ENCODE data around the gene REEP1.
"Not testable (repeated sequence)": the region's sequence is repeated elsewhere in the genome, so short reads cannot be mapped to it uniquely, and the experiment has no call there.

REEP1 gene

DNA sequence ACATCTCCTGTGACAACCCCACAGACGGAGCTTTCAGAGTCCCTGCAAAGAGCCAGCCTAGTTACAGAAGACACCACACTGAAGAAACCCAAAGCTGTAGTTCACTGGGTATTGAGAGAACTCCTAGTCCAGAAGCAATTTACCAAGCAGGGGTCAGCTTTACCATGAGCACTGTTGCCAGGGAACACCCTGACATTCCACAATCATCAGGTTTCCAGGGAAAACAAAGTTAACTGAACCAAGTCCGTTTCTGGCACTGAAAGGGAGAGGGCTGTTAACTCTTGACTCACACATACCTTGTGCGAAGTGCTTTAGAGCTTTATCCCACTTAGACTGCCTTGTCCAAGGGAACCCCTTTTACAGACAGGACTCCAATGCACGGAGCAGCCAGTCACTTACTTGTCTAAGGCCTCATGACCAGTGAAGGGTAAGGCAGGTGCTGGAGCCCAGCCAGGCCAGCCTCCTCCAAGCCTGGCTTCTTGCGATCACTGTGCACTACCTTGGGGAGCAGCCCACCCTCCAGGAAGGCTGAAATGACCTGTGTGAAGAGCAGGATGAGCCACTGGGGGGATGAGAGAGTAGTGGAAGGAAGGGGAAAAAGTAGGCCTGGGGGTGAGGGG, 53.9 kb downstream of the REEP1 start:
- DNase-seq (ENCODE audit: low spot score) = no peak

DNA sequence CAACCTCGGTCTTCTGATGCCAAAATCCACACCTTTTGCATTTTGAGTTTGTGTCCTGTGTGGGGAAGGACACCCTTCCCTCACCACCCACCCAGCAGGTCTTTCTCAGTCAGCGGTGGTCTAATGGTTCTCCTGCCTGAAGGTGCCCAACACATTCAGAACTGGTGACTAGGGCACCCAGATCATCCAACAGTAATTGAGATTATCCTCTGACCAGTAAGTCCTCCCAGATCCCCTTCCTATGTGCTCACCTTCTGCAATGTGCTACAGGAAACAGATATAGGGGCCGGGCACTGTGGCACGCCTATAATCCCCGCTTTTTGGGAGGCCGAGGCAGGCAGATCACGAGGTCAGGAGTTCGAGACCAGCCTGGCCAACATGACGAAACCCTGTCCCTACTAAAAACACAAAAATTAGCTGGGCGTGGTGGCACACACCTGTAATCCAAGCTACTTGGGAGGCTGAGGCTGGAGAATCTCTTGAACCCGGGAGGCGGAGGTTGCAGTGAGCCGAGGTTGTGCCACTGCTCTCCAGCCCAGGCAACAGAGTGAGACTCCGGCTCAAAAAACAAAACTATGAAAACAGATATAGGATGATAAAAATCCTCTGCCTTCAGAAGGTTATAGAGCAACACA, 56.2 kb downstream of the REEP1 start:
- DNase-seq (ENCODE audit: low spot score) = no peak

DNA sequence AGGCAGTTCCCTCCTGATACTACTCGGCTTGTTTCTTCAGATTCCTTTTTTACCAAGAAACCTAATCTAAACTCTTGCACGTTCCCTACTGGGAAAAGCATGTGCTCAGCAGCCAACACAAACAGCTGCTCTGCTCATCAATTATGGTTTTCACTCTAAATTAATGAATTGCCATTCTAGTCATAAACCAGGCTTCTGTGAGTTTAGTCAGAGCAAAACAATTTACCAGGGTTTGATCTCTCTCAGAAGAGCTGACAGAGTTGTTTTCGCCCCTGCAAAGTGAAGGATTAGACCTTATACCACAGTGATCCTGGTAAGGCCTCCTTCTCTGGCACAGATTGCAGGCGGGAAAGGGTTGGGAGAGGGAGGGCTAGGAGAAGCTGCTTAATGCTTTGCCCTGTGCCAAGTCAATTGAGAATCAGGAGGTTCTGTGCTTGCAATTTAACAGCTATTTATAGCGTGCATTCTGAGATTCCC, 57.2 kb downstream of the REEP1 start:
- no peak for DNase-seq (ENCODE audit: low spot score)

DNA sequence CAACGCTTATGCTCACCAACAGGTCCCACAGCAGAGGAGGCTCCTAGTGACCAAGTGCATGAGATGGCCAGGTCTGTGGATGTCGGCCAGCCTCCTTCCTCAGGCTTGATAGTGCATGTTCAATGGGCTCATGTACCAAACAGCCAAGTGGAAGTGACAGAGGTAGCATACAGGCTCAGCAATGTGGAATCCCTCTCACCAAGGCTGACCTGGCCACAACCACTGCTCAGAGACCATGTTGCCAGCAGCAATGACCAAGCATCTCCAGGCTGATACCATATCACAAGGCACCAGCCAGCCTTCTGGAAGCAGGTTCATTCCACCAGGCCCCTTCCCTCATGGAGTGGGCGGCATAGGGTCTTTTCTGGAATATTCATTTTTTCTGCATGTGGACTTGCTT, 61.5 kb downstream of the REEP1 start:
- DNase-seq (ENCODE audit: low spot score) = no peak

DNA sequence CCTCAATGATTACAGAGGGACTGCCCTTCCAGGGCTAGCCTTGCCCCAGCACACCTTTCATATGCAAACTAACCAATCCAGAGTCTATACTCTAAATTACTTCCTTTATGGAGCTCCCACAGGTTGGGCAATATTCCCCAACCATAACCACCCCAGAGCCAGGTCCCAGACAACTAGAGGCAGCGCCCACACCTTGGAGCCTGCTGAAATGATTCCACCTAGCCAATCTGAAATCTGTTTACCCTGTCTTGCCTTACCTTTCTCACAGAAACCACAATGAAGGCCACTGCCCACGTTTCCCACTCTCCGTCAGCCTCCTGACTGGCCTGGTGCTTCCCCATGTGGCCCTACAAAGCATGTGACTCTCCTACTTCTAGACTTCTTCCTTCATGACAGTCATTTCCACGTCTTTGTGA, 62.0 kb downstream of the REEP1 start:
- DNase-seq (ENCODE audit: low spot score) = no peak

DNA sequence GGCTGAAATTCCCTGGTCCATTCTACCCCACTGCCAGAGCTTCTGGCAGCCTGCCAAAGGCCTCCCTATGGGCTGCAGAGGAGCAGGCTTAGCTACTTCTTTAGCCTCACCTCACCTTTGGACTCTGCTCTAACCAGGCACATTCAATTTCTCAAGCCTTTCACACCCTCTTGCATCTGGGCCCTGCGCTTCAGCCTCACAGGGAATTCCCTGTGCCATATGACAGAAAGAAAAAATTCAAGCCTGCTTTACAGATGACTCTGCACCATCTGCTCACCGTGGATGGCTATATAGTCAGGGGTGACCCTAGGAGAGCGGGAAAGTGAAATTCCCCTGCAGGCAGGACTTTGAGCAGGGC, 62.5 kb downstream of the REEP1 start:
- no peak for DNase-seq (ENCODE audit: low spot score)

DNA sequence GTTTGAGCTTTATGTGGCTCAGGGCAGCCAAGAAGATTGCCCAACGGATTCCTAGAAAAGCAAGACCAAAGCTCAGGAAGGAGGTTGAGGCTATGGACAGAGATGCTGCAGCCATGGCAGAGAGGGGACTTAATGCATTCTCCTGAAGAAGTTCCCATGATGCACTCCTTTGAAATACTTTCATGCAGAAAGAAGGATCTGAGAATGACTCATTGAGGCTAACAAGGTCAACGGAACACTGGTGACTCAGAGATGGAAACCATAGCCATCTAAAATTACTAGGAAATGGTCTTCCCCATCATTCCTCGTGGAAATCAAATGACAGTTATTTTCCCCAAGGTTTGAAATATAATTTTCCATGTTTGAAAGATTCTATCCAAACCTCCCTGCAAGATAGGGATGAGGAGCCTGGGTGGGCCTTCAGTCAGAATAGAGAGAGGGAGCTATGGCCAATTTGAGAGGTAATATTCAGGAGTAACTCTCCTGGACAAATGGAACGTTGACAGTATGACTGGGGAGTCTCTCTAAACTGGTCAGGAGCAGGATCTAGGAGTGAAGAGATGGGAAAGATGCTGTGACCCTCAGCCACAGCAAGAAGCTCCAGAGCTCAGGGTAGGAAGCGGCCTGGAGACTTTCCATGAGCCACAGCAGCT, 63.0 kb downstream of the REEP1 start:
- no peak for DNase-seq (ENCODE audit: low spot score)

DNA sequence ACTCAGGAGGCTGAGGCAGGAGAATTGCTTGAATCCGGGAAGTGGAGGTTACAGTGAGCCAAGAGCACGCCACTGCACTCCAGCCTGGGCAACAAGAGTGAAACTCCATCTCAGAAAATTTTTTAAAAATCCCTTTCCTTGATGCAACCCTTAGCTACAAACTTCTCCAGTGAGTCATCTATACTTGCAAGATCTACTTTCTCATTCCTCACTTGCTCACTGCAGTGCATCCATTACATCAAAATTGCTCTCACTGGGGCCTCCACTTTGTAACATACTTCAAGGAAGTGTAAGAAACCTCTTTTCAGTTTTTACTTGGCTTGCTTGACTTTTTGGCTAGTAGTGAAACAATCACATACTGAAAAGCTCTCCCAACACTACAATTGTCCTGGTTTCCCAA, 65.3 kb downstream of the REEP1 start:
- DNase-seq (ENCODE audit: low spot score) = no peak

DNA sequence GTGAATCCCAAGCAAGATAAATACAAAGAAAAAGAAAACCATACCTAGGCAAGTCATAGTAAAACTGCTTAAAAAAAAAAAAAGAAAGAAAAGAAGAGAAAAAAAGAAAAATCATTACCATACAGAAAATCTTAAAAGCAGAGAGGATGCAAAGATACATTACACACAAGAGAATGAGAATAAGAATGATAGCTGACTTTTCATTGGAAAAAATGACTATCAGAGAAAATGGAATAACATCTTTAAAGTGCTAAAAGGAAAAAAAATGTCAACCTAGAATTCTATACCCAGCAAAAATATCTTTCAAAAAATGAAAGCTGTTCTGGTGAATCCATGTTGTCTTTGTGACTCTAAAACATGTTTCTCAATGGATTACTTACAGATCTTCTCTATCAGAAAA, 66.2 kb downstream of the REEP1 start:
- no peak for DNase-seq (ENCODE audit: low spot score)

DNA sequence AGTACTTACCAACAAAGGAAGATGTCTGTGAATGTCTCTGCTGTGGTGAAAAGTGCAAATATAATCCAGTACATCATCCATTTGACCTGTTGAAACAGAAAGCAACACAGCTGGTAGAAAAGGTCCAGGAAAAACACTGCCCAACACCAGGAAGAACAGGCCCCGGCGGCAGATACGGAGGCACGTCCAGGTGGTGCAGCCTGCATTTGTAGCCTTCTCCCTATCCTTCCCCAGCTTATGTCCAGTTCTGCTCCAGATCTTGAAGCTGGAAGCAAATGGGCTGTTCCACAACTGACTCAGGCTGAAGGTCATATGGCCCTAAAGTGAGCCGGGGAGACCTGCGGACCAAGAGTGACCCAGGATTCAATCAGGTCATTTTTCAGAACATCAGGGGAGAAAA, 73.5 kb downstream of the REEP1 start:
- no peak for DNase-seq (ENCODE audit: low spot score)

DNA sequence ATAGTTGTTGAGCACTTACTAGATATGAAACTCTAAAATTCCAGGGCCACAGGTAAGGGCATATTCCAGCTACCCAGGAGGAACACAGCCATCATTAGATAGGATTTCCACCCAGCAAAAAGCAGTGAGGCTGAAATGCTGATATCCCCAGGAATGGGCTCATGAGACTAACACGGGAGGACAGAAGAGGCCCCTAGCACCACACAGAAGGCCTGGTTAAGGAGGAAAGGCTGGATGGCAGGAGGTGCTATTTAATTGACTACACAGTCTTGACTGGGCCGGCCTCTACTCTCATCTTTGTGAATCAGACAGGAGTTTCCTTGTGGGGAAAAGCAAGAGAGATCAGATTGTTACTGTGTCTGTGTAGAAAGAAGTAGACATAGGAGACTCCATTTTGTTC, 76.4 kb downstream of the REEP1 start:
- no peak for DNase-seq (ENCODE audit: low spot score)

DNA sequence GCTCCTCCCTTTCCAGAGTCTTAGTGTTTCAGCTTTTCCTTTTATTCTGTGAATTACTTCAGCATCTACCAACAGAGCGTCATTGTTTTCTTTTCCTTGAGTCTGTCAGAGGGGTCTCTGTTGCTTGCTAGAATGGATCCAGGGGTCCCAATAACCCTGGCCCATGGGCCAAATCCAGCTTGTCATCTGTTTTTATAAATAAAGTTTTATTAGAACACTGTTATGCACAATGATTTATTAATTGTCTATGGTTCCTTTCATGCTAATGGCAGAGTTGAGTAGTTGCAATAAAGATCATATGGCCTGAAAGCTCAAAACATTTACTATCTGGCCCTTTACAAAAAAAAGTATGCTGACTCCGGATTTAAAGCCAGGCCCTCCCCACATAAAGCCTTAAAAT, 79.3 kb downstream of the REEP1 start:
- no peak for DNase-seq (ENCODE audit: low spot score)

DNA sequence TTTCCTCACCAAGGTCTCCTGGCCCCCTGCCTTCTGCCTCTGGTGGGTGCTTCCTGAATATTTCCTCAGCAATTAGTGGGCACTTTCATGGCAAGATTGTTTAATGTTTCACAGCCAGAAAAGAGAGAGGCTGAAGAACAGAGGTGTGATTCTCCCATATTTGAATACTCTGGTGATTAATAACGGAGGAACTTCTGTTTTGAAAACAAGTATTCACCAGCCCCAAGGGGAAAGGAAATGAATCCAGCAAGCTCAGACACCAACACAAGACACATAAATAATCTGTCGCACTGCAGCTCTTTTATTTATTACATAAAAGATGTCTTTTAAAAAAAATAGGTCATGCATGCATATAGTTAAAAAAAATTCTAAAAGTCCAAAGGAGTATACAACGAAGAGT, 80.4 kb downstream of the REEP1 start:
- no peak for DNase-seq (ENCODE audit: low spot score)

DNA sequence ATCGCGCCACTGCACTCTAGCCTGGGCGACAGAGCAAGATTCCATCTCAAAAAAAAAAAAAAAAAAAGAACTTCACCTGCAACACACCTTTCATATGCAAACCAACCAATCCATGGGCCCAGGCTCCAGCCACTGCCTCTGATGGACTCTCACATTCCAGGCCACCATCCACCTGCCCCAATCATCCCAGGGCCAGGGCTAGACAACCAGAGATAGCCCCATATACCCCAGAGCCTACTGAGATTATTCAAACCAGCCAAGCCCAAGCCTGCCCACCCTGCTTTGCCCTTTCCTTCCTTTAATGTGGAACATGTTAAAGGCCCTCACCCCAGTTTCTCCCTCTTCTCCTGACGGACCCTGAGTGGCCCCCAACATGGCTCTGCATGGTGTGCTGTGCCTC, 81.1 kb downstream of the REEP1 start:
- DNase-seq (ENCODE audit: low spot score) = no peak

DNA sequence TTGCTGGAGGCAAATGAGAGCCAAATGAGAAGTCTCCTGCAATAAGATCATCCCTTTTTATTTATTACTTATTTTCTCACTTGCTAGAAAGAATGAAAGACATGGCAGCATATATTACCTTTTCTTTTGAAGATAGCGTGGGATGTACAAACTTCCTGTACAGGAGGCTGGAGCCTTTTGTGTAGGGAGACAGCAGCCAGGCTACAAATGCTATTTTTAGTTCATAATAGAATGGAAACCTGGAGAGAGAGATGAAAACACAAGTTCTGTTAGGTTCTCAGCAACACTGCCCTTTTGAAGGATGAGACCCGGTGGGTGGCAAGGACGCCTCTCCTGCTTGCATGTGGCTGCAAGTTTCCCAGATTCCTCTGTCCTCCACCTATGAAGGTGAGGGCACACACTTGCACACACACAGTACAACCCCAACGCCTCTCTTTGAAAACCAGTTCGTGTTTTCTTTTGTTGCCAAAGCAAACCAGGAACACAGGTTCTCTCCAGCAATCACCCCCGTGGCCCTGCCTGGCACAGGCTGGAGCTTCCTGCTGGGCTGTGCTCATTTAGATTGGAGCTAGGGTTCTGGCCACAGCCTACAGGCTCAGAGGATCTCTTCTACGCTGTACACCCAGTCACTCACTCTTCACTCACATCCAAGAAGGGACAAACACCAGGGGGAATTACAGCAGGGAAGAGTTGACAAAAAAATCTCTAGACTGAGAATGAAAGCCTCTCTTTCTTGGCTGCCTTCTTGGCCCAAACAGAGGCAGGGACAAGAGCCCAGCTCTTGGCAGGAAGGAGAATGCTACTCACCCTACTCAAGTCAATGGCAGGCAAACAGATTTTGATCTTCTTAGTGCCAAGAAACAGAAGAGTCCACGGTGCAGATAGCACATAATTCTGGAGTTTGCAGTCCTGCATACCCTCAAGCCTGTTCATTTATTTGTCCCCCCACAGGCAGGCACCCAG, 82.6 kb downstream of the REEP1 start:
- DNase-seq (ENCODE audit: low spot score) = no peak

DNA sequence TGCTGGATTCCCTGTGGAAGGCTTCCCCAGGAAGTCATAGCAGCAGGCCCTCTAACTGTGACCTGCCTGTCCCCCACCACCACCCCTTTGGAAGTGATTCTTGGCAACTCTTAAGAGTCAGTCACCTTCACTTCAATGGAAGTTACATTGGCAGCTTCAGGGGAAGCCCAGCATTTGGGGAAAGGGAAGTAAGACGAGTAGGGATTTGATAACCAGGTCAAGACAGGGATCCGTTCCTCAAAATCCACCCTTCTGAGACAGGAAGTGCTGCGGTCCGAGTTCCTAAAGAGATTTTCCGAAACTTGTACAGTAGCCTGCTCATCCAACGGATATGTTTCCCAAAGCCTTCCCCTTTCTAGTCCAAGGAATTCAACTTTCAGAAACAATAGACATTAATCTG, 84.0 kb downstream of the REEP1 start:
- no peak for DNase-seq (ENCODE audit: low spot score)

DNA sequence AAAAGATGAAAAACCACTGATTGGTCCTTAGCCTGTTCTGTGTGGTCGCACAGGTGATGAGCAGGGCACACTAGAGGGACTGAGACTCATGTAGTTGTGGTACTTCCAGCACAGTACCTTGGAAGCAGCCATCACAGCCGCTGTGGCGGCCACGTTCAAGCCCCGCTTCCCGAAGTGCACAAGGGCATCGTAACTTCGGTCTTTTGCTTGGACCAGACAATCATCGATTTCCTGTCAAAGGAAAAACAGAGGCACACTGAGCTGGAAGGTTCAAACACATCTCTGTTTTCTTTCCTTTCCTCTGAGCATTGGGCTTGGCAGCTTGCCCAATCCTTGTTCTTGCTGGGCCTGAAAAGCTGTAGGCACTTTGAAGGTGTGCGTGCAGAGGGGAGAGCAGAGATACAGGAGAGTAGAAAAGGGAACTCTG, 85.6 kb downstream of the REEP1 start:
- DNase-seq (ENCODE audit: low spot score) = no peak

DNA sequence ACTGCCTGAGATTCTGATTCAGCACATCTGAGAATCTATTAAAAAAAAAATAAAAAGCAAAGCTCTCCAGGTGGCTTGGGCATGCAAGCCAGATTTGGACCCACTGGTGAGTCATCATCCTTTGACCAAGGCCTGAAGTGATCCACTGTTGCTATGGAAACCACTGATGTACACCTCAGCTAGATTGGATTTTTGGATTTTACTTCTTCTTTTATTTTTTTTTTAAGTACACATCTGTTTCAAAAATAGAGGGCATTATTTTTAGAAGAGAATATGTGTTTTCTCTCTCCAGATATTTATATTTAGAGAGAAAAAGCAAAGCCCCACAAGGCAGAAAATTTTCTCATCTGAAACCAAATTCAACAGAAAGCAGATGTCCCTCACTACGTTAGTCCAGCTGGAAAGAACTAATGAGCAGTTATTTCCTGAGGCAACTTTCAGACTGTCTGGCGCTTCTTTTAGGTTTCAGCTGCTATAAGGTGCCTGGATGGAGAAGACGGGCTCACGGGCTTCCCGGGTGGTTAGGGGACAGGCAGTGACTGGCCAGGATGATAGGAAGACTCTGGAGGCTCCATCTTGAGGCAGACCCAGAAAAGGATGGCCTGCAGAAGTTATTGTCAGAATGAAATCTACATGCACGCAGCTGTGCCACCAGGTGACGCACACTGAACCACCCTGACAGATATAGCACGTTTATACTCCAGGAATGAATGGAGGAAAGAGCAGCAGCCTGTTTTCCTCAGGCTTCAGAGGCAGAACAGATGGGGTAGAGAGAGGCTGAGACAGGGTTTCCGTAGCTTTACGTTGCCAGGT, 87.6 kb downstream of the REEP1 start:
- DNase-seq (ENCODE audit: low spot score) = no peak

DNA sequence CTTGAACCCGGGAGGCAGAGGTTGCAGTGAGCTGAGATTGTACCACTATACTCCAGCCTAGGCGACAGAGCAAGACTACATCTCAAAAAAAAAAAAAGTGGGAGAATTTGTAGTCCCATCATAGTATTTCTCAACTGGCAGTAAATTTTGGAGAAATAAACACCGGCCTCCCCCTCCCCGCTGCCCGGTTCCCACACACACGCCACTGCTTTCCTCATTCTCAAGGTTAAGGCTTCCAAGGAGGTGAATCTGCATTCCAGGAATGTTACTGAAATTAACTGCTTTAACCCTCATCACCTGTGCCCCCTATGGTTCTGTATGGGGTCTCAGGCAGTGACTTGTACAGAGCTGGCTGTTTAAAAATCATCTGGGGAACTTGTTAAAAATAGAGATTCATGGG, 88.2 kb downstream of the REEP1 start:
- no peak for DNase-seq (ENCODE audit: low spot score)

DNA sequence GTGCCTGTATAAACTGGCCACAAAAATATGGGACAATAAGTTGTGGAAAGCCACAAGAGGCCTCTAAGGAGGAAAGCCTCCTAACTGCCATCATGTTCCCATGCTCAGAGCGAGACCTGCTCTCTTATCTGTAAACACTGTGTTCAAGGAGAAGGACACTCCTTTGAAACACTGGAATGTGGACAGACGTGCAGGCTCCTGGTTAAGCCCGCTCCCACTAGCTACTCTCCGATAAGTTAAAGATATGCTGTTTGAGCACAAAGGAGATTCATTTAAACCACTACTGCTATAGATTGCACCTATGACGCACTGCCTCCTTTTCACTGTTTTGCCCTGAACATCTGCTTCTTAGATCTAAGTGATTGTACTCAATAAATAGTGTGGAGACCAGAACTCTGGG, 92.2 kb downstream of the REEP1 start:
- DNase-seq (ENCODE audit: low spot score) = not testable (repeated sequence)

DNA sequence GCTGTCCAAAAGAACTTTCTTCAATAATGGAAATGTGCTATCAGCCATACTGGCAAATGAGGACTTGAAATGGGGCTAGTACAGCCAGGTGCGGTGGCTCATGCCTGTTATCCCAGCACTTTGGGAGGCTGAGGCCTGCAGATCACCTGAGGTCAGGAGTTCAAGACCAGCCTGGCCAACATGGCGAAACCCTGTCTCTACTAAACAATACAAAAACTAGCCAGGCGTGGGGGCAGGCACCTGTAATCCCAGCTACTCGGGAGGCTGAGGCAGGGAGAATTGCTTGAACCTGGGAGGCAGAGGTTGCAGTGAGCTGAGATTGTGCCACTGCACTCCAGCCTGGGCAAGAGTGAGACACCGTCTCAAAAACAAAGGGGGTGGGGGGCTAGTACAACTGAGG, 92.6 kb downstream of the REEP1 start:
- not testable (repeated sequence) for DNase-seq (ENCODE audit: low spot score)

Measured in CD4-positive, alpha-beta T cell treated with Interleukin-15 for 4 hours (primary cell).